OCI-LY3 (cell line): ENCODE results near the gene CTTN.

Source experiments
- H2AFZ ChIP-seq: fragments of 200-600, 300-600 bp; shearing (Covaris generic); 2 replicates; pipeline ENCODE4 v1.6.0; 2014; ENCODE audit warnings: antibody characterized with exemption, low read depth, low read length
- H3K27ac ChIP-seq: fragments of 200-600, 300-600 bp; sonication (generic); 2 replicates; pipeline ENCODE4 v1.5.1; 2014; ENCODE audit warnings: mild to moderate bottlenecking, low read length, moderate library complexity, mixed read lengths
- H3K27me3 ChIP-seq: fragments of 200-600, 300-600 bp; sonication (generic); 2 replicates; pipeline ENCODE4 v1.6.1; 2014; ENCODE audit warnings: low read depth, low read length, mixed read lengths
- H3K36me3 ChIP-seq: fragments of 200-600, 300-600 bp; sonication (generic); replicated peaks from 2 replicates; pipeline ENCODE3; 2014; ENCODE audit warnings: low read depth, low read length, mixed read lengths
- H3K4me1 ChIP-seq: fragments of 300-600, 200-600 bp; sonication (generic); 2 replicates; pipeline ENCODE4 v1.6.1; 2014; ENCODE audit warnings: low read length, mixed read lengths
- H3K4me2 ChIP-seq: fragments of 200-600, 300-600 bp; sonication (generic); 2 replicates; pipeline ENCODE4 v1.6.1; 2014; ENCODE audit warnings: low read length, mixed read lengths
- H3K4me3 ChIP-seq: fragments of 300-600, 200-600 bp; sonication (generic); 2 replicates; pipeline ENCODE4 v1.5.1; 2014; ENCODE audit warnings: antibody characterized with exemption, mild to moderate bottlenecking, low read length, moderate library complexity
- H3K79me2 ChIP-seq: fragments of 300-600, 200-600 bp; shearing (Covaris generic); 2 replicates; pipeline ENCODE4 v1.6.1; 2014; ENCODE audit warnings: mild to moderate bottlenecking, low read length, mixed read lengths
- H3K9ac ChIP-seq: fragments of 300-600, 200-600 bp; shearing (Covaris generic); 2 replicates; pipeline ENCODE4 v1.6.0; 2014; ENCODE audit warnings: mild to moderate bottlenecking, low read length, moderate library complexity
- H3K9me3 ChIP-seq: fragments of 200-600, 300-600 bp; shearing (Covaris generic); 2 replicates; pipeline ENCODE4 v1.6.1; 2014; ENCODE audit warnings: low read length, mixed read lengths; ENCODE audit not compliant: insufficient read depth
- H4K20me1 ChIP-seq: fragments of 200-600, 300-600 bp; sonication (generic); 2 replicates; pipeline ENCODE4 v1.6.1; 2016; ENCODE audit warnings: low read length, mixed read lengths; ENCODE audit not compliant: insufficient read depth
- CTCF ChIP-seq: fragments of 200-600, 300-600 bp; sonication (generic); IDR thresholded peaks from 2 replicates; pipeline ENCODE4 v1.5.1; 2014; ENCODE audit warnings: antibody characterized with exemption, low read length, low read depth
- EZH2phosphoT487 ChIP-seq: fragments of 200-600 bp; shearing (Covaris generic); IDR thresholded peaks from 2 replicates; pipeline ENCODE4 v1.6.1; 2018; ENCODE audit warnings: antibody characterized with exemption, mixed run types, low read depth

CTTN gene

GRCh38 chr11:70378506-70379134 is 19.7 kb upstream of the CTTN start:
- H3K9me3 ChIP-seq: no peaks in the 10 kb centered on the region
- H3K9ac ChIP-seq: no peak overlapping the region
- TF ChIP-seq EZH2phosphoT487 (no peak), CTCF (peak; percentile 74)
- no peaks in the 10 kb centered on the region for H3K79me2 ChIP-seq
- H3K27ac ChIP-seq: peak overlapping the region; percentile 0; the same call in 1 of the 2 replicates
- H3K4me2 ChIP-seq: peak overlapping the region; percentile 11
- peaks cover 43% of the 10 kb centered on the region for H3K36me3 ChIP-seq
- H2AFZ ChIP-seq: no peak overlapping the region
- peaks cover 47% of the 10 kb centered on the region for H3K4me1 ChIP-seq
- H3K27me3 ChIP-seq: no peaks in the 10 kb centered on the region
- H4K20me1 ChIP-seq: peaks cover 28% of the 10 kb centered on the region
- no peak overlapping the region for H3K4me3 ChIP-seq

- Histone ChIP-seq H3K27me3 (no peaks in the 10 kb centered on the region), H3K9me3 (no peaks in the 10 kb centered on the region), H3K4me3 (peak overlapping the region; percentile 26), H3K4me1 (peaks cover 47% of the 10 kb centered on the region), H3K79me2 (no peaks in the 10 kb centered on the region), H3K36me3 (peaks cover 50% of the 10 kb centered on the region), H4K20me1 (peaks cover 36% of the 10 kb centered on the region), H3K27ac (peak overlapping the region; percentile 29), H3K9ac (peak overlapping the region; percentile 3; the same call in 1 of the 2 replicates), H3K4me2 (peak overlapping the region; percentile 61), H2AFZ (no peak overlapping the region)
- TF ChIP-seq CTCF (no peak), EZH2phosphoT487 (no peak)
Measured at GRCh38 chr11:70381350-70381749, 17.0 kb upstream of the CTTN start.

GRCh38 chr11:70381872-70382861 is 16.2 kb upstream of the CTTN start:
- no peak for TF ChIP-seq EZH2phosphoT487
- TF ChIP-seq CTCF: no peak
- Histone ChIP-seq H3K79me2 (no peaks in the 10 kb centered on the region), H3K4me2 (peak overlapping the region; percentile 61), H3K4me3 (peak overlapping the region; percentile 26), H3K27ac (no peak overlapping the region), H4K20me1 (peaks cover 36% of the 10 kb centered on the region), H3K9me3 (no peaks in the 10 kb centered on the region), H2AFZ (no peak overlapping the region), H3K9ac (no peak overlapping the region), H3K27me3 (no peaks in the 10 kb centered on the region), H3K4me1 (peaks cover 47% of the 10 kb centered on the region), H3K36me3 (peaks cover 46% of the 10 kb centered on the region)
